Omental fat pad (tissue), 4 donors: ENCODE data around the gene METTL2B. TPM values are rescaled to one million over a fixed set of nuclear protein-coding genes. Genes with fewer than 3 reads are reported as not detected.

ENCODE experiments used
- ATAC-seq: fragments of 150-250 bp; one replicate; pipeline ENCODE4 v1.9.1; 2016; ENCODE audit warnings: mild to moderate bottlenecking, moderate library complexity; ENCODE audit not compliant: low FRiP score
- DNase-seq: peaks from one replicate; pipeline ENCODE4 v3.0.0-alpha.2; 2019; ENCODE audit warnings: low spot score
- CTCF ChIP-seq, 3 donors: fragments of 450-650 bp; IDR thresholded peaks; one replicate each; pipeline ENCODE4 v1.5.1; 2016 to 2017; ENCODE audit warnings: antibody characterized with exemption in 3 of 3, mild to moderate bottlenecking in 3 of 3, moderate library complexity in 2 of 3
- total RNA-seq, 4 donors: library from RNA; depleted of rRNA; stranded (reverse); fragments of >200 nt; gene quantifications; one replicate each; pipeline ENCODE4 v1.1.0, GENCODE V29; 2016

METTL2B gene
- total RNA-seq, 4 donors from 2014 or later = 19.9 to 32.2 (median 25.9) TPM

DNA sequence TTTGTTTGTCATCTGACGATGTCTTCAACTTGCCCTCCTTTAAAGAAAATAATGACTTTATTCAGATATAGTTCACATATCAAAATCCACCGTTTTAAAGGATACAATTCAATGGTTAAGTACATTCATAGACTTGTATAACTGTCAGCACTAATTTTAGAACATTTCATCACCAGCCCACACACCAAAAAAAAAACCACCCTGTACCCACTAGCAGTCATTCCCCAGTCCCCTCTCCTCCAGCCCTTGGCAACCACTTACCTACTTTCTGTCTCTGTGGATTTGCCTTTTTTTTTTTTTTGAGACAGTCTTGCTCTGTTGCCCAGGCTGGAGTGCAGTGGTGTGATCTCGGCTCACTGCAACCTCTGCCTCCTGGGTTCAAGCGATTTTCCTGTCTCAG is 26.1 kb upstream of the METTL2B start:
- TF ChIP-seq CTCF (IDR thresholded peaks at IDR 0.05) = no peak
- ATAC-seq (no peak), DNase-seq (no peak)

DNA sequence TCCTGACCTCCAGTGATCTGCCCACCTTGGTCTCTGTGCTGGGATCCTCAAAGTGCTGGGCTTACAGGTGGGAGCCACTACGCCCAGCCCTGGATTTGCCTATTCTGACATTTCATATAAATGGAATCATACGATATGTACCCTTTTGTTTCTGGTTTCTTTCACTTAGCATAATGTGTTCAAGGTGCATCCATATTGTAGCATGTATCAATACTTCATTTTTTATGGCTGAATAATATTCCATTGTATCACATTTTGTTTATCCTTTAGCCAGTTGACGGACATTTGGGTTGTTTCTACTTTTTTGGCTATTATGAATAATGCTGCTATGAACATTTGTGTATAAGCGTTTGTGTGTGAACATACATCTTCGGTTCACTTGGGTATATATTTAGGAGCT is 25.6 kb upstream of the METTL2B start:
- TF ChIP-seq CTCF (IDR thresholded peaks at IDR 0.05) = no peak
- no peak for ATAC-seq

GRCh38 chr7:128452552-128452951 is 24.0 kb upstream of the METTL2B start:
- TF ChIP-seq CTCF (IDR thresholded peaks at IDR 0.05) = no peak
- DNase-seq (no peak), ATAC-seq (no peak)

More for the DNA sequence above, 25.6 kb upstream of the METTL2B start:
- DNase-seq = no peak

GRCh38 chr7:128453836-128454804 is 22.4 kb upstream of the METTL2B start:
- DNase-seq = peak; percentile 75
- TF ChIP-seq CTCF (IDR thresholded peaks at IDR 0.05) = no peak
- ATAC-seq = peak; percentile 85

DNA sequence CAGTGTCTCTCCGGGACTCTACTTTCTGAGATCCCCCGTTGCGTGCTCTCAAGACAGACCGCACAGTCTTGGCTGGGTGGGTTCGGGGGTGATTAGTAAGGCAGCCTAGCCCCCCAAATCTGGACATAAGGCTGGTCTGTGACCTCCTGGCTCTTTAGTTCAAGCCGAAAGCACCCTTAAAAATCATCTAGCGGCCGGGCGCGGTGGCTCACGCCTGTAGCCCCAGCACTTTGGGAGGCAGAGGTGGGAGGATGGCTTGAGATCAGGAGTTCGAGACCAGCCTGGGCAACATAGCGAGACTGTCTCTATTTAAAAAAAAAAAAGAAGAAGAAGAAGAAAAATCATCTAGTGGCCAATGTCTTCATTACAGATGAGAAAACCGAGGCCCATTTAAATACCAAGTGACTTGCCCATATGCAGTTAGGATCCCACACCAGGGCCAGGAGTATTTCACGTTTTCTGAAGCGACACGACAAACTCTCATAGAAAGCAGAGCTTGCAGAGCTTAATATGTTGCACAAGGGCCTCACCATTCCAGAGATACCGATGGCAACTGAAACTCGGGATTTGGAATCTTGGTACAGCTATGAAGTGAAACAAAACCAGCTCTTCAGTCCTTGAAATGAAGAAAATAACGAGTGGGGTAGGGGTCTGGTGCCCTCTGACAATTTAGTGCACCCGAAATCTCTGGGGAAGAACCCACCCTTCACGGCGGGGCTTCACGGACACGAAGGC is 21.6 kb upstream of the METTL2B start:
- DNase-seq (no peak), ATAC-seq (no peak)
- TF ChIP-seq CTCF (IDR thresholded peaks at IDR 0.05) = no peak

- TF ChIP-seq CTCF (IDR thresholded peaks at IDR 0.05) = no peak
- DNase-seq (peak; percentile 73), ATAC-seq (peak; percentile 92)
Measured at GRCh38 chr7:128455543-128456254, 20.8 kb upstream of the METTL2B start, which contains the start of gene HILPDA. TSS of gene HILPDA (plus strand) at chr7:128455878. CDS start at chr7:128457269, 1,391 bp downstream.
